Neural progenitor cell (in vitro differentiated cells): ENCODE results near the gene CLDN12. TPM values are rescaled to one million over a fixed set of nuclear protein-coding genes. Genes with fewer than 3 reads are reported as not detected.

ENCODE experiments used
- DNase-seq: peaks from one replicate; pipeline ENCODE4 v3.0.0-alpha.2; 2016; ENCODE audit warnings: low spot score
- H2AFZ ChIP-seq: fragments of 200-600 bp; sonication (generic); replicated peaks from 2 replicates; pipeline ENCODE4 v1.6.1; 2016; ENCODE audit warnings: antibody characterized with exemption
- H3F3A ChIP-seq: fragments of 200-600 bp; sonication (generic); 2 replicates; pipeline ENCODE4 v1.6.1; 2016; ENCODE audit warnings: antibody characterized with exemption, low read depth
- H3K27ac ChIP-seq: fragments of 200-600 bp; sonication (generic); 2 replicates; pipeline ENCODE4 v1.5.1; 2016; ENCODE audit warnings: mild to moderate bottlenecking
- H3K27me3 ChIP-seq: fragments of 200-600 bp; sonication (generic); 2 replicates; pipeline ENCODE4 v1.6.1; 2016; ENCODE audit warnings: mild to moderate bottlenecking, moderate library complexity
- H3K36me3 ChIP-seq: fragments of 200-600 bp; sonication (generic); 2 replicates; pipeline ENCODE4 v1.5.1; 2016
- H3K4me1 ChIP-seq: fragments of 200-600 bp; sonication (generic); 2 replicates; pipeline ENCODE4 v1.6.1; 2016; ENCODE audit warnings: mixed run types
- H3K4me2 ChIP-seq: fragments of 200-600 bp; sonication (generic); 2 replicates; pipeline ENCODE4 v1.6.1; 2016
- H3K4me3 ChIP-seq: fragments of 200-600 bp; sonication (generic); 2 replicates; pipeline ENCODE4 v1.5.1; 2016
- H3K79me2 ChIP-seq: fragments of 200-600 bp; sonication (generic); 2 replicates; pipeline ENCODE4 v1.6.1; 2016; ENCODE audit warnings: low read depth
- H3K9ac ChIP-seq: fragments of 200-600 bp; sonication (generic); 2 replicates; pipeline ENCODE4 v1.6.1; 2016
- H3K9me3 ChIP-seq: fragments of 200-600 bp; sonication (generic); 2 replicates; pipeline ENCODE4 v1.5.1; 2016; ENCODE audit warnings: low read depth
- H4K20me1 ChIP-seq: fragments of 200-600 bp; sonication (generic); 2 replicates; pipeline ENCODE4 v1.6.1; 2016; ENCODE audit warnings: low read depth
- H3K27ac Mint-ChIP-seq: 3 replicates; pipeline ENCODE4 v1.8.0; 2021; ENCODE audit warnings: mixed read lengths
- H3K27me3 Mint-ChIP-seq: 2 replicates; pipeline ENCODE4 v1.8.0; 2022; ENCODE audit warnings: low read depth, mild to moderate bottlenecking, inconsistent platforms, moderate library complexity, mixed read lengths; ENCODE audit not compliant: insufficient read depth
- H3K36me3 Mint-ChIP-seq: 3 replicates; pipeline ENCODE4 v1.8.0; 2021; ENCODE audit warnings: mixed read lengths
- H3K4me1 Mint-ChIP-seq: 3 replicates; pipeline ENCODE4 v1.8.0; 2021; ENCODE audit warnings: mixed read lengths
- H3K4me3 Mint-ChIP-seq: 3 replicates; pipeline ENCODE4 v1.8.0; 2021; ENCODE audit warnings: mild to moderate bottlenecking, moderate library complexity, mixed read lengths
- H3K9me3 Mint-ChIP-seq: 3 replicates; pipeline ENCODE4 v1.8.0; 2020; ENCODE audit warnings: mixed read lengths
- EZH2 ChIP-seq: fragments of 200-600 bp; sonication (generic); IDR thresholded peaks from 2 replicates; pipeline ENCODE4 v1.6.1; 2017; ENCODE audit warnings: antibody characterized with exemption, mild to moderate bottlenecking, moderate library complexity
- EZH2phosphoT487 ChIP-seq: fragments of 200-600 bp; sonication (generic); IDR thresholded peaks from 2 replicates; pipeline ENCODE4 v1.6.1; 2017; ENCODE audit warnings: antibody characterized with exemption
- total RNA-seq: library from RNA; depleted of rRNA; stranded (reverse); fragments of >200 nt; gene quantifications from 2 replicates; pipeline ENCODE4 v1.2.3, GENCODE V29; 2015; ENCODE audit warnings: low replicate concordance
- TF ChIP-seq, protein P1 (sequence below): fragments of 200-600 bp; sonication (generic); IDR thresholded peaks from 2 replicates; pipeline ENCODE4 v1.5.1; 2017; ENCODE audit warnings: antibody characterized with exemption, mild to moderate bottlenecking

CLDN12 gene
- total RNA-seq, 1 donor from 2014 or later = 87.3 TPM

DNA sequence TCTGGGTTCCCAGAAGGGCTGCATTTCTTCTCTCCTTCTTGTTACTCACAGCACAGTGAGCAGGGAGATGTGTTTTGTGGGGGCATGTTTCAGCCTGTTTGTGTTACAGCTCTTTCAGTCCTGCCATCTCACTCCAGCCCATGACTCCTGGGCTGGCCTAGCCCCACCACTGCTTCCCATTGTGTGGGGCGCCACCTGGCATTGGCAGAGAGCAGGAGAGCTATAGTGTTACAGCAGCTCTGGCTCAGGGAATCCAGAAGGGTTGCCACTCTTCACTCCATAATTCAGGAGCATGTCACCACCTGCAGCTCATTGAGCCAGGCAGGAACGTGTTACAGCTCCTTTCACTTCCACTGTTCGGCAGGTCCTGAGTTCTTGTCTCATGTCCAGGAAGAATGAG lies 30.0 kb downstream of the CLDN12 start:
- Mint-ChIP-seq H3K27ac (no peak overlapping the region), H3K4me1 (no peaks in the 10 kb centered on the region), H3K4me3 (no peak overlapping the region), H3K9me3 (peaks cover 23% of the 10 kb centered on the region), H3K27me3 (peaks cover 4% of the 10 kb centered on the region), H3K36me3 (peaks cover 2% of the 10 kb centered on the region)
- Histone ChIP-seq H3K9ac (no peak overlapping the region), H3K36me3 (no peaks in the 10 kb centered on the region), H3K4me1 (no peaks in the 10 kb centered on the region), H4K20me1 (no peaks in the 10 kb centered on the region), H3K4me3 (no peak overlapping the region), H2AFZ (no peak overlapping the region), H3K9me3 (no peaks in the 10 kb centered on the region), H3F3A (no peaks in the 10 kb centered on the region), H3K79me2 (no peaks in the 10 kb centered on the region), H3K4me2 (no peak overlapping the region), H3K27ac (no peak overlapping the region), H3K27me3 (no peaks in the 10 kb centered on the region)
- no peak for TF ChIP-seq EZH2
- TF ChIP-seq, protein P1, sequence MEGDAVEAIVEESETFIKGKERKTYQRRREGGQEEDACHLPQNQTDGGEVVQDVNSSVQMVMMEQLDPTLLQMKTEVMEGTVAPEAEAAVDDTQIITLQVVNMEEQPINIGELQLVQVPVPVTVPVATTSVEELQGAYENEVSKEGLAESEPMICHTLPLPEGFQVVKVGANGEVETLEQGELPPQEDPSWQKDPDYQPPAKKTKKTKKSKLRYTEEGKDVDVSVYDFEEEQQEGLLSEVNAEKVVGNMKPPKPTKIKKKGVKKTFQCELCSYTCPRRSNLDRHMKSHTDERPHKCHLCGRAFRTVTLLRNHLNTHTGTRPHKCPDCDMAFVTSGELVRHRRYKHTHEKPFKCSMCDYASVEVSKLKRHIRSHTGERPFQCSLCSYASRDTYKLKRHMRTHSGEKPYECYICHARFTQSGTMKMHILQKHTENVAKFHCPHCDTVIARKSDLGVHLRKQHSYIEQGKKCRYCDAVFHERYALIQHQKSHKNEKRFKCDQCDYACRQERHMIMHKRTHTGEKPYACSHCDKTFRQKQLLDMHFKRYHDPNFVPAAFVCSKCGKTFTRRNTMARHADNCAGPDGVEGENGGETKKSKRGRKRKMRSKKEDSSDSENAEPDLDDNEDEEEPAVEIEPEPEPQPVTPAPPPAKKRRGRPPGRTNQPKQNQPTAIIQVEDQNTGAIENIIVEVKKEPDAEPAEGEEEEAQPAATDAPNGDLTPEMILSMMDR = no peak
- no peak for TF ChIP-seq EZH2phosphoT487
- DNase-seq = no peak

DNA sequence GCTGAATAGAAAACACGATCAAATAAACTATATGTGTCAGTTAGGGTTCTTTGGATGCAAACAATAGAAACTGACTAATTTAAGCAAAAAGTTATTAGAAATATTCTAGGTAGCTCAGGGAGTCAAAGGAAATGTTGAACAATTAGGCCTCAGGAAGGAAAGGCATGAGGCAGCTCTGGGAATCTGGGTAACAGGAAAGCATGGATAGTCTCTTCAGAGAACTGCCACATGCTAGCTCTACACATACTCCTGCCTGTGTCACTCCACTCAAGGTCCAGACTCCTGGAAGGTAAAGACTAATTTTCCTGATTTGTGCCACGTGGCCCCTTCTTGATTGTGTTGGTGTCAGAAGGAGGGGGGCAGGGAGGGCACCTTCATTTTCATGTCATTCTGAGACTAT lies 42.4 kb downstream of the CLDN12 start:
- no peaks in the 10 kb centered on the region for H3K79me2 ChIP-seq
- H3K4me2 ChIP-seq = no peak overlapping the region
- no peaks in the 10 kb centered on the region for H3K36me3 Mint-ChIP-seq
- H3K9ac ChIP-seq = no peak overlapping the region
- no peaks in the 10 kb centered on the region for H3F3A ChIP-seq
- no peaks in the 10 kb centered on the region for H3K27me3 Mint-ChIP-seq
- no peaks in the 10 kb centered on the region for H3K27me3 ChIP-seq
- H3K4me1 ChIP-seq = no peaks in the 10 kb centered on the region
- H3K4me1 Mint-ChIP-seq = peaks cover 2% of the 10 kb centered on the region
- DNase-seq = no peak
- no peak overlapping the region for H2AFZ ChIP-seq
- no peaks in the 10 kb centered on the region for H3K9me3 ChIP-seq
- no peaks in the 10 kb centered on the region for H3K36me3 ChIP-seq
- H3K4me3 ChIP-seq = no peak overlapping the region
- H3K27ac ChIP-seq = no peak overlapping the region
- no peaks in the 10 kb centered on the region for H4K20me1 ChIP-seq
- H3K9me3 Mint-ChIP-seq = no peaks in the 10 kb centered on the region
- H3K27ac Mint-ChIP-seq = no peak overlapping the region
- no peak overlapping the region for H3K4me3 Mint-ChIP-seq
- TF ChIP-seq, protein P1 = no peak
- no peak for TF ChIP-seq EZH2phosphoT487
- TF ChIP-seq EZH2 = no peak

DNA sequence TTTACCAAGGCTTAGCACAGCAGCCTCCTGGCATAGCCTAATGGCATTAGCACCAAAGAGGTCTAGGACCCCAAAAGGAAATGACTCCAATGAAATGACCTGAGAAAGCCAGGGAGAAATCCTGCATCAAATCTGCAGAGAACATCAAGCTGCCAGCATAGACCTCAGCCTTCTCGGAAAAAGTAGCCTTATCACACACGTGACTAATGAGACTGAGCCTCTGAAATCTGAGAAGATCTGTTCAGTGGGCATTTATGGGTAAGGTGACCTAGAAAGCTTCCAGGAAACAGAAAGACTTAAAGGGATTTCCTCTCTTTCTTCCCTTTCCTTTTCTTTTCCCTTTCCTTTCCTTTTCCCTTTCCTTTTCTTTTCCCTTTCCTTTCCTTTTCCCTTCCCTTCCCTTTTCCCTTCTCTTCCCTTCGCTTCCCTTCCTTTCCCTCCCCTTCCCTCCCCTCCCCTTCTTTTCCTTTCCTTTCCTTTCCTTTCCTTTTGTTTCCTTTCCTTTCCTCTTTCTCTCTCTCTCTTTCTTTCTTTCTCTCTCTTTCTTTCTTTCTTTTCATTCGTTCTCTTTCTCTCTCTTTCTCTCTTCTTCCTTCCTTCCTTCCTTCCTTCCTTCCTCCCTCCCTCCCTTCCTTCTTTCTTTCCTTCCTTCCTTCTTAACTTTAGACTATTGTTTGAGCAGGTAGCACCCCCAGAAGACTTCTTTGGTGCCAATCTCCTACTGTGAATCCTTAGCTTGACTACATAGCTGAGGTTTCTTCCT lies 43.1 kb downstream of the CLDN12 start:
- Histone ChIP-seq H3K4me2 (no peak overlapping the region), H3K27me3 (no peaks in the 10 kb centered on the region), H3F3A (no peaks in the 10 kb centered on the region), H3K79me2 (no peaks in the 10 kb centered on the region), H3K9me3 (no peaks in the 10 kb centered on the region), H2AFZ (peak overlapping the region; percentile 20), H3K27ac (no peak overlapping the region), H3K9ac (no peak overlapping the region), H3K4me1 (no peaks in the 10 kb centered on the region), H3K36me3 (no peaks in the 10 kb centered on the region), H4K20me1 (no peaks in the 10 kb centered on the region), H3K4me3 (no peak overlapping the region)
- Mint-ChIP-seq H3K27me3 (no peaks in the 10 kb centered on the region), H3K27ac (no peak overlapping the region), H3K36me3 (no peaks in the 10 kb centered on the region), H3K9me3 (no peaks in the 10 kb centered on the region), H3K4me1 (peaks cover 2% of the 10 kb centered on the region), H3K4me3 (no peak overlapping the region)
- DNase-seq = no peak
- TF ChIP-seq EZH2 (no peak), EZH2phosphoT487 (no peak)
- TF ChIP-seq, protein P1 = no peak
